ENCODE data around the gene PIK3CG.

The PIK3CG gene

GRCh38 chr7:106871793-106872571 is 6.9 kb downstream of the PIK3CG start:
- H3K4me3 ChIP-seq (ENCODE audit: low read depth, low read length) = no peak overlapping the region
- H3K9me3 ChIP-seq (ENCODE audit: severe bottlenecking) = no peaks in the 10 kb centered on the region
- H3K36me3 ChIP-seq = no peaks in the 10 kb centered on the region
- no peak for DNase-seq
- H3K27ac ChIP-seq = no peak overlapping the region
- no peaks in the 10 kb centered on the region for H3K27me3 ChIP-seq (ENCODE audit: insufficient read depth, low read depth, severe bottlenecking)
- no peak for TF ChIP-seq CTCF (IDR thresholded peaks at IDR 0.05; ENCODE audit: low read depth, low read length)

- Histone ChIP-seq H3K9me3 (ENCODE audit: severe bottlenecking) (no peaks in the 10 kb centered on the region), H3K4me3 (ENCODE audit: low read depth, low read length) (no peak overlapping the region), H3K27me3 (ENCODE audit: insufficient read depth, low read depth, severe bottlenecking) (no peaks in the 10 kb centered on the region), H3K27ac (no peak overlapping the region), H3K36me3 (no peaks in the 10 kb centered on the region)
- no peak for TF ChIP-seq CTCF (IDR thresholded peaks at IDR 0.05; ENCODE audit: low read depth, low read length)
- no peak for DNase-seq
These were observed 7.7 kb downstream of the PIK3CG start for GRCh38 chr7:106872763-106873162.

GRCh38 chr7:106874076-106874475 is 9.0 kb downstream of the PIK3CG start:
- Histone ChIP-seq H3K4me3 (ENCODE audit: low read depth, low read length) (no peak overlapping the region), H3K27ac (no peak overlapping the region), H3K36me3 (no peaks in the 10 kb centered on the region), H3K27me3 (ENCODE audit: insufficient read depth, low read depth, severe bottlenecking) (no peaks in the 10 kb centered on the region), H3K9me3 (ENCODE audit: severe bottlenecking) (no peaks in the 10 kb centered on the region)
- DNase-seq = no peak
- TF ChIP-seq CTCF (IDR thresholded peaks at IDR 0.05; ENCODE audit: low read depth, low read length) = no peak

GRCh38 chr7:106875508-106875907 is 10.4 kb downstream of the PIK3CG start:
- H3K27ac ChIP-seq = no peak overlapping the region
- H3K4me3 ChIP-seq (ENCODE audit: low read depth, low read length) = no peak overlapping the region
- H3K36me3 ChIP-seq = no peaks in the 10 kb centered on the region
- H3K27me3 ChIP-seq (ENCODE audit: insufficient read depth, low read depth, severe bottlenecking) = no peaks in the 10 kb centered on the region
- no peak for TF ChIP-seq CTCF (IDR thresholded peaks at IDR 0.05; ENCODE audit: low read depth, low read length)
- DNase-seq = no peak
- no peaks in the 10 kb centered on the region for H3K9me3 ChIP-seq (ENCODE audit: severe bottlenecking)

- no peak for DNase-seq
- no peak overlapping the region for H3K4me3 ChIP-seq (ENCODE audit: low read depth, low read length)
- H3K27me3 ChIP-seq (ENCODE audit: insufficient read depth, low read depth, severe bottlenecking) = no peaks in the 10 kb centered on the region
- H3K27ac ChIP-seq = no peak overlapping the region
- no peaks in the 10 kb centered on the region for H3K36me3 ChIP-seq
- TF ChIP-seq CTCF (IDR thresholded peaks at IDR 0.05; ENCODE audit: low read depth, low read length) = no peak
- H3K9me3 ChIP-seq (ENCODE audit: severe bottlenecking) = no peaks in the 10 kb centered on the region
These were observed 13.8 kb downstream of the PIK3CG start for GRCh38 chr7:106878748-106879439.
